Activated naive CD4-positive, alpha-beta T cell (primary cell): Measurements from ENCODE around the gene NCBP1.
"Not testable (repeated sequence)": the region's sequence is repeated elsewhere in the genome, so short reads cannot be mapped to it uniquely, and the experiment has no call there.

Source experiments
- DNase-seq, 4 experiments: peaks; one replicate each; lab custom pipeline; 2025; lab: John Stamatoyannopoulos, UW

The NCBP1 gene

DNA sequence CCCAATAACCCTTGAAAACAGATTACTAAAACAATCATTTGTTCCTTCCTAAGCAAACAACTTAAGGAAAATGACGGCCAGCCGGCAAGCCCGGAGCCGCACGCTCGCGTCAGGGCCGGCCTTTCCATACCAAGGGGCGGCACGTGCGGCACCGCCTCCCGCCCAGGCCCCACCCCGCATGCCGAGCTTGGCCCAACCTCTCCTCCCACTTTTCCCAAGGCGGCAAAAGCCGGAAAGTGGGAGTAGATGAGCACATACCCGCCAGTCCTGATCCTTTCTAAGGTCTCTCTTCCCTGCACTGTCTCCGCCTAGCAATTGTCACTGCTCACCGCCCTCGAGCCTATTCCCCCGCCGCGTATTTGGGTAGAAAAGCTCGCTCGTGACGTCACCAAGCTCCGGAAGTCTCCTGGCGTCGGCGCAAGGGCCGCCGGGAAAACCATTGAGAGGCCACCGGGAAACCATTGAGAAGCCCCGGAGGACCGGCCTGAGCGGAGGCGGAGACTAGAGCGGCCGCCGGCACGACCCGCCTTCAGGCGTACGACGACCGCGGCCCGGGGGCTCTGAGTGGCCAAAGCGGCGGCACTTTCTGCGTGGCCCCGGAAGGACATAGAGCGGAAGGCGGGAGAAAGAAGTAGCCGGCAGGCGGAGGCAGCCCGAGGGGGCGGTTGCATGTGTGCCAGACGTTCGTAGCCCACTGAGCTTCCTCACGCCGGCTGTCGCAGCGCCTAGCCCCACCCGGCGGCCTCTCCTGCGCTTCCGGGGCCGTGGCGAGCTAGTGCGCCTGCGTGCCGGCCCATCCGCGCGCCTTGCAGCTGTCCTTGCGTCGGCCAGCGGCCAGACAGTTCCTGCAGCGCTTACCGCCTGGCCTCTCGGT, at the start of gene NCBP1, which contains the start of gene TSTD2:
NCBP1 (plus strand) TSS at position 837 of the 874 bp plus-strand sequence. CDS start 61 bp downstream, outside the sequence.
TSTD2 (minus strand) TSS at position 384 of the 874 bp plus-strand sequence. CDS start 5,806 bp downstream, outside the sequence.
- peak; percentile 81 to 94 (median 88) for DNase-seq

GRCh38 chr9:97584778-97585177, 48.8 kb upstream of the NCBP1 start:
- DNase-seq, result not testable (repeated sequence)

DNA sequence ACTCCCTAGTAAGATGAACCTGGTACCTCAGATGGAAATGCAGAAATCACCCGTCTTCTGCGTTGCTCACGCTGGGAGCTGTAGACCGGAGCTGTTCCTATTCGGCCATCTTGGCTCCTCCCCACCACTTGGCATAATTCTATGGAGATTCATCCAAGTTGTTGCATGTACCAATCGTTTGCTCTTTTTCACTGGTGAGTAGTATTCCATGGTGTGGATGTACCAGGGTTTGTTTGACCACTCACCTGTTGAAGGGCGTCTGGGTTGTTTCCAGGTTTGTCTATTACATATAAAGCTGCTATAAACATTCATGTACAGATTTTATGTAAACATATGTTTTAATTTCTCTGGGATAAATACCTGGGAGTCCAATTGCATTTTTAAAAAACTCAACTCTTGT, 46.7 kb upstream of the NCBP1 start:
- not testable (repeated sequence) for DNase-seq

DNA sequence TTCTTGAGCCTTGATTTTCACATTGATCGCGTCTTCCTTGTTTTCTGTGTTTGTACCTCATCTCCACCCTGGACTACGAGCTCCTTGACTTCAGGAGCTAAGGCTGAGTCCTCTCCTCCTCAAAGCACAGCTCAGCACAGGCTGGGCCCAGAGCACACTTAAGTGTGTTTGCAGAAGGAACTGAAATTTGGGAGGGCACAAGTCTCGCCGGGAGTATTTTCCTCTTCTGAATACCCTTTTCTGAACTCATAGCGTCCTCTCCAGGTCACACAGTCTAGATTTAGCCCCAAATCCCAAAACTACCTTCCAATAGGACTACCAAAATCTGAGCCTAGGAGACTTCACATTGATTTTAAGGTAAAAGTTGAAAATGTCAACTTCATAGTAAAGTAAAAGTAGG, 42.1 kb upstream of the NCBP1 start:
- DNase-seq, result no peak

DNA sequence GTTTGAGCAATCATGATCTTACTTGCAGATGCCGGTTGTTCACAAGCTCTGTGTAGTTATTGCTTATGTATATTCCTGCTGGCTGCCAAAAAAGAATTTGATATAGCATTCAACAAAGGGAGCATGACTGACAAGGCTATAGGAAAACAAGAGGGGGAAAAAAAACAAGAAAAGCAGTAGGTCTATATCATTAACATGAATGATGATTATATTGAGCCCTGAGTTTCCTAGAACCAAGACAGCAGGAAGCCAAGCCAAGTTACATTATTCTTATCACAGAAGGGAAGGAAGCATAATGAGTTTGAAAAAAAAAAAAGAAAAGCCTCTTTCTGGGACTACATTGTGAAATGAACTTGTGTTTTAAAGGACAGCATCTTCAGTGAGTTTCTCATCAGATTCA, 41.5 kb upstream of the NCBP1 start:
- no peak for DNase-seq

DNA sequence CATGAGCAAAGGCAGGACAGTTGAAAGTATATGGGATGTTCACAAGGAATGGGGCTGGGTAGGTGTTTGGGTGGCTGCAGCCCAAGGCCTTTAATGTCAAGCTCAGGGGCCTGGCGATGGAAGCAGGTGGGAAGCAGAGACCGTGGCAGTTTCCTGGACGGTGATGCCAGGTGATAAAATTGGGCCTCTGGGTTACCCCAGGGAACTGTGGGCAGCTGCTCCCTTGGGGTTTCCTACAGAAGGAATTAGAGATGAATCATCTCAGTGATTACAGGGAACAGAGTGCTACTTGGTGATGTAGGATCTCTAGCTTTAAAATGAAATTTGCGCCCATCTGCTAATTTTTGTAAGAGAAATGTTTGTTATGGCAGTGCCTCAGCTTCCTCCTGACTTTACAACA, 39.7 kb upstream of the NCBP1 start:
- no peak for DNase-seq

GRCh38 chr9:97594381-97594921, 39.2 kb upstream of the NCBP1 start:
- no peak for DNase-seq

DNA sequence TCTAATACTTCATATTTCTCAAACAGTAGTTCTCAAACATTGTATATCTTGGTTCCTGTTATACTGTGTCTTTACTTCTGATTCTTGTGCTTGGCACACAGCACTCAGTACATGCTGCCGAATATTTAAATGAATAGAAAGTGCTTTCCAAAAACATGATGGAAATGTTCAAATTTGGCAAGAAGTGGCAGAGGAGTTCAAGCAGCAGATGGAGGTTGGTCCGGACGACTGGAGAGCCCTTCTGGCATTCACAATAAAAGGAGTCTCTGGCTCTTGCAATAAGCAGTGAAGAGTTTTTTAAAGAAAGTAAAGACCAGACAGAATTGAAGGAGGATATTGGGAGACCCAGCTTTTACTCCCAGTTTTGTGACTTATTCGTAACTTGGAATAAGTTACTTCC, 36.7 kb upstream of the NCBP1 start:
- no peak for DNase-seq

- DNase-seq, result peak in 3 of 4 experiments; percentile 19 to 42 (median 26)
These were observed 34.9 kb upstream of the NCBP1 start for GRCh38 chr9:97598461-97599288.

DNA sequence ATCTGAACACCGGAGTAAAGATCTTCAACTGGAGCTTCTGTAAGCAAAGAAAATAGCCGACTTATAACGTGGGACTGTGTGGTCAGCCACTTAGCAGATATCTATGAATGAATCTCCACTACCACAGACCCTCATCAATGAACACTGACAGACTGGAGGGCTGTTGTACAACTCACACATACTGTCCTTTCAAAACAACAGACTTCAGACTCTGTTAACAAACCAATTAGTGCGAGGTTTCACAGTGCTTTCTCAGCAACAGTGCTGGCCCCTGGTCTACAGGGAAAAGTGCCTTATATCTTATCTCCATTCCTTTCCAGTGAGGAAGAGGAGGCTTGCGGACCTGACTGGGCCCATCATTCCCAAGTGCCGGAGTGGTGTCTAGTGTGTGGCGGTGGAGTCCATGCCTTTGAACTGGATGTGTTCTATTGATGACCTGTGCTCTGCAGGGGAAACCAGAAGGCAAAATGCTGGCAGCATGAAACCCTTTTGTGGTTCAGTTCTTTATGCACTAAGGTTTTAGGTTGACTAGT, 34.2 kb upstream of the NCBP1 start:
- no peak for DNase-seq

GRCh38 chr9:97600531-97601227, 32.9 kb upstream of the NCBP1 start:
- no peak for DNase-seq

- DNase-seq, result no peak
These were observed 32.3 kb upstream of the NCBP1 start for GRCh38 chr9:97601228-97601898.

GRCh38 chr9:97602430-97602829, 31.2 kb upstream of the NCBP1 start:
- DNase-seq, result no peak

DNA sequence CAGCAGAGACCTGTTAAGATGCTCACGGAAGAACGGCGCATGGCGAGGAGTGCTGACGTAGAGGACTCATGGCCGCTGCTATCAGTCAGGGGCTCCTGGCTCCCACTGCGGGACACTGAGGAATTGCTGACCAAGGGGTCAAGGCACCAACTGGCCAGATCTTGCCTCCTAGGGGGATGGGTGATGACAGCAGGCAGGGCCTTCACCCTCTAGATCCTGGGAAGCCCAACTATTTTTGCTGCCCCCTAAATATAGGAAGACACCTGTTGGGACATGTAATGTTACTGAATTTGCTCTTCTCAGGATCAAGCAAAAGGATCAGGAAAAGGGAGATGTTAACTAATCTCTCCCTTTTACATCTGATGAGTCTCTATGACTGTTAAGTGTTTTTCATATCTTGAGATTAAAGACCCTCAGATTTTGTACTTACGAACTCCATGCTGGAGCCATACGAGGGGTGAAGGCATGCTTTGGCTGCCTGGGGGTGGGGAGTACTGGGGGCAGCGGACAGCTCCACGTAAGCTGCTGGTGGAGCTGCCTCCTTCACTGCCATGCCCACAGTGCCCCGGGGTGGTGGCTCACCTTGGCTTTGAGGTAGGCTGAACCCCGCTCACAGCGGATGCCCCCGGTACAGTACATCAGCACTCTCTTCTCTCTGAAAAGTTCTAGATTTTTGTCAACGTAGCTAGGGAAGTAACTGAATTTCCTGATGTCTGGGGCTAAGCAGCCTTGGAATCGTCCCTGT, 28.5 kb upstream of the NCBP1 start:
- DNase-seq, result no peak

GRCh38 chr9:97615439-97616072, 18.1 kb upstream of the NCBP1 start:
- peak in 2 of 4 experiments; percentile 12 for DNase-seq

DNA sequence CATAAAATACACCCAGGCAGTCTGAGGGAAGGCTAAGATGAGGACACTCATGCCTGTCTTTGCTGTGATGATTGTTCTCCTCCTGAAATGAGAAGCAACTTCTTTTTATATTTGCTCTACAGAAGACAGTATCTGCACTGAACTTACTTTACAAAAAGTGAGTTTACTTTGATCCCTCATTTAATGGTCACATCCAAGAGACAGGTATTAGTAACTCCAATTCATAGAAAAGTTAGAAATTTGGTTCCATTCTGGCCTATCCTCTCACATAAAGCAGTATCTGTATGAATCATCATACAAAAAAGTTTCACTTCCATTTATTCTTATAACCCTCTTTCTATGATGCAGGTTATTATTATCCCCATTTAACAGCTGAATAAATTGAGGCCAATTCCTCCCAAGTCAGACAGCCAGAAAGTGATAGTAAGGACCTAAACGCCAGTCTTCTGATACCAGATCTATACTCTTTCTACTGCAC, 15.6 kb upstream of the NCBP1 start:
- no peak for DNase-seq

- DNase-seq, result not testable (repeated sequence)
These were observed 13.6 kb upstream of the NCBP1 start for GRCh38 chr9:97620063-97620462.

GRCh38 chr9:97622483-97622882, 11.1 kb upstream of the NCBP1 start:
- not testable (repeated sequence) for DNase-seq

DNA sequence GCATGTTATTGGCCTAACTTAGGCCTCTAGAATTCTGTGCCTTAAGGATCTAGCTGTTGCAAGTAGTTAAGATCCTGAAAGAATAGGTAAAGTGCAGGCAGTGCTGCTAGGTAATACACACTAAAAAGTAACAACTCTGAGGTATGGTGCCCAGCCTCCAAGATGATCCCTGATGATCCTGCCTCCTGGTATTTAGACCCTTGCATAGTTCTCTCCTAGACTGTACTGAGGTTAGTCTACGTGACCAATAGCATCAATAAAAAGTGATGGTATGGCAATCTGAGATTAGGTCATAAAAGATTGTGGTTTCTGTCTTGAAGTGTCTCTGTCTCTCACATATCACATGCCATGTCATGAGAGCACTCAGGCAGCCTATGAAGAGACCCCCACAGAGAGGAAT, 9.7 kb upstream of the NCBP1 start:
- DNase-seq, result no peak

DNA sequence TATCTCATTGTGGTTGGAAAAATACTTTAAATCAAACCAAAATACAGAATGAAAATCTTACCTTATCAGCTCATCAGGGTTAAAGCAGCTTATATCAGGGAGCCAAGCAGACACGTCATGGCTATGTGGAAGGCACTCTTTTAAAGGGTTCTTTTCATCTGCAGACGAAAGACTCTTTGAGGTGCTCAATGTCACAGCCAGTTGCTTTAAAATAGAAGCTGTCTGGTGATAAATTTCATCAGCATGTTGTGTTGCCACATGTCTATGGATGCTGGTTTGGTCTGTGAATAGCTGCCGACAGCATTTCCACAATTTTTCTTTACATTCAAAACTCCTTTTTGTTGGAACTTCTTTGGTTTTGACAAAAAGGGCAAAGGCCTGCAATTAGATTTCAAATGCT, 8.0 kb upstream of the NCBP1 start:
- no peak for DNase-seq
